GM18502 (cell line): ENCODE data around the gene E4F1.

Experiments
- ATAC-seq: cut with Tn5 transposase; IDR thresholded peaks from one replicate; pipeline ENCODE4 v1.9.1; 2021; ENCODE audit warnings: mild to moderate bottlenecking; ENCODE audit not compliant: unreplicated experiment, poor library complexity

The E4F1 gene

DNA sequence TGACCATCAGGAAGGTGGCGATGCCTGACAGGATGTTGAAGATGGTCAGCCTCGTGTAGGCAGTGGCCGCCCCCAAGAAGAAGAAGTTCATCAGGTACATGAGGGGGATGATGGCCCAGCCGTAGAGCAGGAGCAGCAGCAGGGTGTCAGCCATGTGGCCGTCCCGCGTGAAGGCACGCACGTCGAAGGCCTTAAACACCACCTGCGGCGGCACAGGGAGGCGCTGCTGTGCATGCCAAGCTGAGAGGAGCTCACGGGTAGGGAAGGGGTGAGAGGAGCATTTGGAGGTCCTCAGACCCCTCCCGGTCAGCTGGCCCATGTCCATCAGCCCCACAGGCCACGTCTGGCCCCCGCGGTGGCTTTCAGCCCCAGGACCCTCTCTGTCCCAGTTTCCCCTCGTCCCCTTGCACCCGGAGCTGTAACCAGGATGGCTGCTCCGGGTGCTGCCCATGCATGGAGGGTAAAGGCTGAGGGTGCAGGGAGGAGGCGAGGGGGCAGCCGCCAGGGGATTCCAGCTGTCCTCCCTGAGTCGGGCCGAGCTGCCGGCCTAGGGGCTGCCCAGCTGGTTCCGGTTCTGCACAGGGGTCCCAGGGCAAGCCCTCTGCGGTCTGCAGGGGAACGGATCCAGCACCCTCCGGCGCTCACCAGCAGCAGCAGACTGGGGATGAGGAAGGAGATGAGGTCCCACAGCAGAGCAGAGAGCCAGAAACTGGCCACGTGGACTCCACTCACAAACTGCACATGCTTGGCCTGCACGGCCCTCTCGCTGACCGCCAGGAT is 61.6 kb downstream of the E4F1 start:
- no peak for ATAC-seq
